HG03354 (cell line): ENCODE data around the gene ZNF146.
"Not testable (repeated sequence)": the region's sequence is repeated elsewhere in the genome, so short reads cannot be mapped to it uniquely, and the experiment has no call there.

Source experiments
- ATAC-seq: cut with Tn5 transposase; IDR thresholded peaks from one replicate; pipeline ENCODE4 v1.9.1; 2021; ENCODE audit warnings: mild to moderate bottlenecking; ENCODE audit not compliant: unreplicated experiment, poor library complexity, severe bottlenecking

The ZNF146 gene

DNA sequence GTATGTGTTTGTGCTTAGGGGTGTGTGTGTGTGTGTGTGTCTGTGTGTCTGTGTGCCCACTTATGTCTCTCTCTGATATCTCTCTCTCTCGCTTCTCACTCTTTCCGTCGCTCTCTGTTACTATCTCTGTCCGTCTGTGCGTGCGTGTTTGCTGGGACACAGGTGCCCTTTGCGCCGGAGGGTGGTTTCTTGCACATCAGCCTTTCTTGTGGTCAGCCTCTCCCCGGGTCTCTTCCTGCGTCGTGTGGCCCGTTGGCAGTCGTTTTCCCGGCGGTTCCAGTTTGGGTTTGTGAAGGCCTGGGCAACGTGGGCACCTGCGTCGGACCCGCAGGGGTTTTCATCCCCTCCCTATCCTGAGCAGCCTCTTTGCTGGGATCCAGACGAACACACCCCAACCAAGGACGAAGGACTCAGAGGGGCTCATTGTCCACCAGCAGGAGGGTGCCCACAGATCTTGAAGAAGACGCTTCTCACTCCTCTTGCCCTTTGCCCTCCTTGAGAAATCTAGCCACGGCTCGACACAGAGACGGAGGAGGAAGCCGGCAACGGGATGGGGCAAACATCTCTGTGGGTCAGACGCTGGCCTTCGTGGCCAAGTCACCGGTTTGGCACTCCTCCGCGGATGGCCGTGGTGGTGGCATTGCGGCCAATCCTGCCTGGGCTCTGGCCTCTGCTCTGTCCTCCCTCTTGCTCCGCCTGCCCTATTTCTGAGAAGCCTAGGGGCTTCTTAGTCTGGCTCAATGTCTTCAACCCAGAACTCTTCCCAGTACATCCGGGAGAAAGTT is 52.3 kb downstream of the ZNF146 start:
- no peak for ATAC-seq

DNA sequence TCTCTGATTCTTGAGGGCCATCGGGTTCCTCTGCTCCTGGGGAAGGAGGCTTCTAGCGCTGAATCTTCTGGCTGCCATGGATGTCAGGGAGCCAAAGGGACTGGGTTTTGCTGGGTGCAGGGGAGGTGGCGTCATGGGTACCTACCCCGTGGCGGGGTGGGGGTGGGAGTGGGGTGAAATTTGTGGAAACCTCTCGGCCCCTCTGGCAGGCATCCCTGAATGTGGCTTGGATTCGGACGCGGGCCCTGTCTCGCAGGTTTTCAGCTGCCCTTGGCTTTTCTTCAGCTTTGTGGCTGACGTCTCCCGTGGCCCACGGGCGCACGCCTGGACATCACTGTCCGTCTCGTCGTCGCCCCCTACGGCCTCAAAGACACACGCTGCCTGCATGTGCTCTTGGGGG is 53.2 kb downstream of the ZNF146 start:
- not testable (repeated sequence) for ATAC-seq

DNA sequence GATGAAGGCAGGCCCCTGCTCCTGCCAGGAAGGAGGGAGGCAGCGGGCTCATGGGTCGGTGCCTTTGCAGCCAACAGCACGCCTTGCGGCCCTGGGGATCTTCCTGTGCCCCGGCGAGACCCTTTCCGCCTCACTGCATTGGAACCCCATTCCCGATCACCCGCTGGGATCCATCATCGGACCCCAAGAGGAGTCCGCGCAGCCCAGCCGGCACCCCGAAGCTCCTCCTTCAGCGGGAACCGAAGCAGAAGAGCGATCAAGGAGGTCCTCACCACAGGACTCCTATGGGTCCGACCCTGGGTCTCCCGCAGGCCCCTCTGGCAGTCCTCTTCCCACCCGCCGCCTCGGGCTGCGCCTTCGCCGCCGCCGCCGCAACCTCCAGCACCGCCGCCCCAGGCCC is 53.7 kb downstream of the ZNF146 start:
- not testable (repeated sequence) for ATAC-seq

DNA sequence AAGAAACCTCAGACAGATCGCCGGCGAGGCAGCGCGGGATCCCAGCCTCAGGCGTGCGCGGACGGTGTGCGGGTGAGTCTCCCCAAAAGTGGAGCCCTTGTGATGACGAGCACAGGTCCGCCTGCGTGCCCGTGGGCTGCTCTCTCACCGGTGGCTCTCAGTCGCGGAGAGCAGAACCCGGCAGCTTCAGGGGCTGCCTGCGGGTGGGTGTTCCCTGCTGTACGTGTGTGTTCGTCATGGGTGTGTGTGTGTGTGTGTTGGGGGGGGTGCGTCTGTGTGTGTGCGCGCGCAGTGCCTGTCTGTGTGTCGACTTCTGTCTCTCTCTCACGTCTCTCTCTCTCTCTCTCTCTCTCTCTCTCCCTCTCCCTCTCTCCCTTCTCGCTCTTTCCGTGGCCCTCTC is 54.4 kb downstream of the ZNF146 start:
- ATAC-seq: not testable (repeated sequence)
